ENCODE measurements around the gene HOXB6.

HOXB6 gene

GRCh38 chr17:48567646-48568354 is 37.0 kb downstream of the HOXB6 start:
- POLR2A ChIA-PET = no interaction called here
- Histone ChIP-seq H3K36me3 (ENCODE audit: control insufficient read depth in 2 of 2, insufficient read depth in 1 of 2, low read length in 2 of 2) (peaks cover 8 to 60% of the 10 kb centered on the region in 2 experiments), H3K27ac (ENCODE audit: extremely low read depth, low read depth, low read length) (peak overlapping the region; percentile 47), H3K4me3 (ENCODE audit: low read depth, low read length) (no peak overlapping the region), H3K4me1 (ENCODE audit: control insufficient read depth, insufficient read depth, low read length) (peaks cover 92% of the 10 kb centered on the region), H3K9me3 (ENCODE audit: control insufficient read depth, insufficient read depth, low read depth, low read length) (no peaks in the 10 kb centered on the region)
- TF ChIP-seq ZNF324 (tag by site-specific recombination; IDR thresholded peaks at IDR 0.05) (no peak), ZNF529 (tag by site-specific recombination; IDR thresholded peaks at IDR 0.05; ENCODE audit: insufficient replicate concordance) (no peak), ZBTB11 (tag by site-specific recombination; conservative IDR thresholded peaks at IDR 0.05; ENCODE audit: low read depth) (peak; percentile 30; the same call in 1 of the 2 replicates), HOXA7 (CRISPR knock-in tag; IDR thresholded peaks at IDR 0.05; ENCODE audit: borderline replicate concordance) (no peak), GLI4 (tag by site-specific recombination; IDR thresholded peaks at IDR 0.05) (no peak), ZNF596 (tag by site-specific recombination; IDR thresholded peaks at IDR 0.05) (no peak), ZBTB21 (tag by site-specific recombination; IDR thresholded peaks at IDR 0.05) (no peak), MZF1 (tag by site-specific recombination; IDR thresholded peaks at IDR 0.05; ENCODE audit: borderline replicate concordance) (0 out of 2 replicates have a peak, but pooled peaks have one; percentile 56), RBAK (tag by site-specific recombination; IDR thresholded peaks at IDR 0.05) (no peak), ZNF157 (tag by site-specific recombination; IDR thresholded peaks at IDR 0.05) (no peak), EGR2 (tag by site-specific recombination; IDR thresholded peaks at IDR 0.05; ENCODE audit: low read depth) (no peak), ZBTB1 (tag by site-specific recombination; IDR thresholded peaks at IDR 0.05) (no peak)
- CTCF ChIA-PET = interaction anchor here (0.6 to 1.5 kb wide), 3 partner anchors 10 to 260 kb away, joined by 3 to 5 read pairs (median 3); no protein-coding TSS in a partner anchor

GRCh38 chr17:48567209-48567608 is 37.6 kb downstream of the HOXB6 start:
- Histone ChIP-seq H3K27ac (ENCODE audit: extremely low read depth, low read depth, low read length) (peak overlapping the region; percentile 47), H3K36me3 (ENCODE audit: control insufficient read depth in 2 of 2, insufficient read depth in 1 of 2, low read length in 2 of 2) (peaks cover 8 to 57% of the 10 kb centered on the region in 2 experiments), H3K4me1 (ENCODE audit: control insufficient read depth, insufficient read depth, low read length) (peaks cover 92% of the 10 kb centered on the region), H3K4me3 (ENCODE audit: low read depth, low read length) (no peak overlapping the region), H3K9me3 (ENCODE audit: control insufficient read depth, insufficient read depth, low read depth, low read length) (no peaks in the 10 kb centered on the region)
- peak; percentile 79 for TF ChIP-seq ZNF600 (tag by site-specific recombination; IDR thresholded peaks at IDR 0.05)
- TF ChIP-seq KLF1 (tag by site-specific recombination; IDR thresholded peaks at IDR 0.05) = peak; percentile 23; the same call in 1 of the 2 replicates
- peak; percentile 60; the same call in 1 of the 2 replicates for TF ChIP-seq ZBTB17 (tag by site-specific recombination; IDR thresholded peaks at IDR 0.05)
- TF ChIP-seq ZNF610 (tag by site-specific recombination; IDR thresholded peaks at IDR 0.05; ENCODE audit: borderline replicate concordance) = no peak
- no peak for TF ChIP-seq ZNF391 (tag by site-specific recombination; IDR thresholded peaks at IDR 0.05; ENCODE audit: borderline replicate concordance, low read depth)
- peak; percentile 58; the same call in 1 of the 2 replicates for TF ChIP-seq FEZF1 (tag by site-specific recombination; IDR thresholded peaks at IDR 0.05)
- TF ChIP-seq SCRT1 (tag by site-specific recombination; IDR thresholded peaks at IDR 0.05; ENCODE audit: borderline replicate concordance) = no peak
- TF ChIP-seq ZNF843 (tag by site-specific recombination; IDR thresholded peaks at IDR 0.05) = peak; percentile 40; the same call in 1 of the 2 replicates
- 0 out of 2 replicates have a peak, but pooled peaks have one; percentile 15 for TF ChIP-seq ZNF10 (tag by site-specific recombination; IDR thresholded peaks at IDR 0.05)
- TF ChIP-seq ZNF544 (tag by site-specific recombination; IDR thresholded peaks at IDR 0.05) = no peak
- TF ChIP-seq IKZF3 (tag by site-specific recombination; IDR thresholded peaks at IDR 0.05) = peak; percentile 40; the same call in 1 of the 2 replicates
- CTCF ChIA-PET = interaction anchor here (1.5 kb wide), 1 partner anchor 259 kb away, joined by 5 read pairs; no protein-coding TSS in a partner anchor
- POLR2A ChIA-PET = interaction anchor here (0.5 kb wide), 1 partner anchor 13 kb away, joined by 3 read pairs; no protein-coding TSS in a partner anchor
